Measurements from ENCODE around the gene HAO2.
A peak's percentile ranks its signal among the peaks of the same experiment; 100 is the strongest.
"Not testable (repeated sequence)": the region's sequence is repeated elsewhere in the genome, so short reads cannot be mapped to it uniquely, and the experiment has no call there.

The HAO2 gene

DNA sequence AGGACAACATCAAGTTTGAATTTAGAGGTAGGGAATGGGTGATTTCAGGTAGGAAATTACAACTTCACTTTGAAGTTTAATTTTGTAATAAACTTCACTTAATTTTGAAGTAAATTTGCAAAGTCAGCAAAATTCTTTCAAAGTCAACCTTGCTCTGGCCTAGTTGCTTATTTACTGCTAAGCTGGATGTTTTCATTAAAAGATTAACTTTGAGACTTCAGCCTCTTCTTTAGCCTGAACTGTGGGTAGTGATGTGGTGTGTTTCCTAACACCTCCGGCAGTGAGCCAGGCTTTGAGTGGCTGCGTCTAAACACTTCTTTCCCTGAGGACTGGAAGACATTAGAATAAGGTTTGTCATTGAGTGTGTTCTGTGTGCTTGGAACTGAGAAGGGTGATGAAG lies at the start of gene HAO2:
Gene HAO2 (plus strand): TSS at position 232 of the 400 bp plus-strand sequence. CDS start 12,301 bp downstream, outside the sequence.
- DNase-seq (ENCODE audit: low read depth in 2 of 2), result no peak

DNA sequence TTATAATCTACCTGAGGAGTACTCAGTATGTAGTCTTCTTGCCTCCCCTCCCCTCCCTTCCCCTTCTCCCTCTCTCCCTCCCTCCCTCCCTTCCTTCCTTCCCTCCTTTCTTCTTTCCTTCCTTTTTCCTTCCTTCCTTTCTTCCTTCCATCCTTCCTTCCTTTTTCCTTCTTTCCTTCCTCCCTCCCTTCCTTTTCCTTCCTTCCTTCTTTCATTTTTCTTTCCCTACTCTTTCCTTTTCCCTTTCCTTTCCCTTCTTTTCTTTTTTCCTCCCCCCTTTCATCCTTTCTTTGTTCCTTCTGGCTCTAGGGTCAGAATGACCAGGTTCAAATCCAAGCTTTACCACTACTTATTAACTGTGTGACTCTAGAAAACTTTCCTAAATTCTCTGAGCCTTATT lies 48.5 kb upstream of the HAO2 start:
- no peak for DNase-seq (ENCODE audit: low read depth in 2 of 2)

GRCh38 chr1:119321666-119322419 lies 46.7 kb upstream of the HAO2 start:
- DNase-seq (ENCODE audit: low read depth in 2 of 2), result no peak

- no peak for DNase-seq (ENCODE audit: low read depth in 2 of 2)
Measured at GRCh38 chr1:119323216-119323982, 45.2 kb upstream of the HAO2 start.

GRCh38 chr1:119324198-119324597 lies 44.4 kb upstream of the HAO2 start:
- DNase-seq (ENCODE audit: low read depth in 2 of 2), result no peak

- no peak for DNase-seq (ENCODE audit: low read depth in 2 of 2)
Measured at GRCh38 chr1:119326251-119326650, 42.3 kb upstream of the HAO2 start.

GRCh38 chr1:119327094-119327449 lies 41.5 kb upstream of the HAO2 start:
- no peak for DNase-seq (ENCODE audit: low read depth in 2 of 2)

GRCh38 chr1:119327450-119328155 lies 41.0 kb upstream of the HAO2 start:
- DNase-seq (ENCODE audit: low read depth in 2 of 2), result peak; percentile 14 to 29

- DNase-seq (ENCODE audit: low read depth in 2 of 2), result no peak
Measured at GRCh38 chr1:119329541-119330461, 38.8 kb upstream of the HAO2 start.

GRCh38 chr1:119330466-119331189 lies 38.0 kb upstream of the HAO2 start:
- no peak for DNase-seq (ENCODE audit: low read depth in 2 of 2)

DNA sequence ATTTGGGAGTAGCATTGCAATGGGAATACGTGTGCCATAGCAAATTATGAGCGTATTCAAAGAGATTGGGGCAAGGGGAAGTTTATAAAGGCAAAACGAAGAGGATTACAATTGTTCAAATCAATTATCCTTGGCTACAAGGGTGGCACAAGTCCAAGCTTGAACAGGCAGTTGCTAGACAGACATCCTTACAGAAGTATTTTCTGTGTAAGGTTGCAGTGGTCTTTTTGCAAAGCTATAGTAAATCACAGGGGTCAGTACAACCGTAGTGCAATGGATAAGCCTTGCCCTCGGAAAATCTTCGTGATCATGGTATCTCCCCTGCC lies 37.4 kb upstream of the HAO2 start:
- DNase-seq (ENCODE audit: low read depth in 2 of 2), result no peak

DNA sequence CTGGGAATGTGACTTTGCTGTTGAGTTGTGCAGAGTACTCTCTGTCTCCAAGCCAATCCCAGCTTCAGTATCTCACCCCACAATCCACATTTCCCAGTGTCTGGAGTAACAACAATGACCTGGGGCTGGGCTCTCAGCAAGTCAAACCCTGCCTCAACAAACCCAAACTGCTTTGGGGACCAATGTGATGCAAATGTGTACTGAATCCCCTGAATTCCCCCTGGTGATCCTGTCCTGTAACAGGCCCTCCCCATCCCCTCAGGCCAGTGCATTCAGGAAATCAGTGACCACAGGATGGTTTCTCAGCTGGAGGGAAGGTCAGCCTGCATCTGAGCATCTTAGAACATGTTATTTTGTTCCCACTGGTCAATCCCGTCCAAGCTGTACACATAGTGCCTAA lies 36.7 kb upstream of the HAO2 start:
- no peak for DNase-seq (ENCODE audit: low read depth in 2 of 2)

- no peak for DNase-seq (ENCODE audit: low read depth in 2 of 2)
Measured at GRCh38 chr1:119332622-119333021, 36.0 kb upstream of the HAO2 start.

GRCh38 chr1:119333163-119333896 lies 35.3 kb upstream of the HAO2 start:
- no peak for DNase-seq (ENCODE audit: low read depth in 2 of 2)

GRCh38 chr1:119333897-119334250 lies 34.7 kb upstream of the HAO2 start:
- DNase-seq (ENCODE audit: low read depth in 2 of 2), result not testable (repeated sequence)

GRCh38 chr1:119336848-119337247 lies 31.7 kb upstream of the HAO2 start:
- DNase-seq (ENCODE audit: low read depth in 2 of 2), result no peak

DNA sequence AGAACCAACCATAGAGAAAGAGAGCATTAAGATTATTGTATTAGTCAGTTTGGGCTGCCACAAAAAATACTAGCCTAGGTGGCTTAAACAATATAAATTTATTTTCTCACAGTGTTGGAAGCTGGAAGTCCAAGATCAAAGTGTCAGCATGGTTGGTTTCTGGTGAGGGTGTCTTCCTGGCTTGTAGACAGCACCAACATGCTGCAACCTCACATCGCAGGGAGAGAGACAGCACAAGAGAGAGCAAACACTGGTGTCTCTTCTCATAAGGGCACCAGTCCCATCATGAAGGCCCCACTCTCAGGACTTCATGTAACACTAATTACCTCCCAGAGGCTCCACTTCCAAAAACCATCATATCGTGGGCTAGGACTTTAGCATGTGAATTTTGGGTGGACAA lies 30.6 kb upstream of the HAO2 start:
- DNase-seq (ENCODE audit: low read depth in 2 of 2), result no peak

GRCh38 chr1:119338757-119339156 lies 29.8 kb upstream of the HAO2 start:
- DNase-seq (ENCODE audit: low read depth in 2 of 2), result no peak

DNA sequence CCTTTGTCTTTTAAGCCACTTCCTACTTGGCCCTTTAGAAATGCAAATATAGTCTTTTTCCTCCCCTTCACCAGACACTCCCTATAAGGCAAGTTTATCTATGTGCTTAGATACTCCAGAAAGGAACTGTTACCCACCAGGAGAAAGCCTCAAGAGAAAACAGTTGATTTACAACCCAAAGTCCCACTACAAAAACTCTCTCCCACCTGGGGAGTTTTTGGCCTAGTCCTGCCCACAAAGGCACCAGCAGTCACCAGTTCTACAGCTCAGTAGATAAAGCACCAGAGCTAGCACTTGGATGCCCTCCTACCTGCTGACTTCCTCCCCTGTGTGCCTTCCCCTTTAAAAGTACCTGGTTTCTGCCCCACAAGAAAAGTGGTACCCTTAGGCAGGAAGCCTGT lies 27.7 kb upstream of the HAO2 start:
- no peak for DNase-seq (ENCODE audit: low read depth in 2 of 2)

DNA sequence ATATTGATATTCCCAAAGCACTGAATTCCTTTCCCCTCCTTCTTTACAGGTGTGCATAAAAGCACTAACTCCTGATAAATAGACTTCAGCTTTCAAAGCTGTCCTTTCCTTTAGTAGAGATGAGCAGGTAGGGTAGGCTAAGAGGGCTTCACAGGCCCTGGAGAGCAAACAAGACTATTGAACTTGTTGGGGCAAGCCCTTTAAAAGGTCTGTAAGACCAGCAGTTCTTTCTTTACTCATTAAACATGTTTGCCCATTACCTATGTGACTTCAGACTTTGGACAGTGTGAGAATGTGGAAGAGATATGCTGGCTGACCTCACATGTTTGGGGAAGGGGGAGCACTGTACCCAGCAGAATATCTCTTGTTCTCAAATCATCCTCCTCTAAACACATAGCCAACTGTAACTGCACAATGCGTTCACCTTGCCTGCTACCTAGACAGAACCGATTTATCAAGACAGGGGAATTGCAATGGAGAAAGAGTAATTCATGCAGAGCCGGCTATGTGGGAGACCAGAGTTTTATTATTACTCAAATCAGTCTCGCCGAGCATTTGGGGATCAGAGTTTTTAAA lies 27.1 kb upstream of the HAO2 start:
- DNase-seq (ENCODE audit: low read depth in 2 of 2), result no peak

All from stimulated activated CD4-positive, alpha-beta T cell treated with anti-CD3 and anti-CD28 coated beads, Interleukin-4, amount 100 ng/mL, for 48 hours (primary cell).